ENCODE data around the gene LCN1. TPM values are rescaled to one million over a fixed set of nuclear protein-coding genes. Genes with fewer than 3 reads are reported as not detected.

Gene LCN1
- total and polyA plus RNA-seq, 2 experiments from 2014 or later, result 0.27 TPM; not detected in 1

DNA sequence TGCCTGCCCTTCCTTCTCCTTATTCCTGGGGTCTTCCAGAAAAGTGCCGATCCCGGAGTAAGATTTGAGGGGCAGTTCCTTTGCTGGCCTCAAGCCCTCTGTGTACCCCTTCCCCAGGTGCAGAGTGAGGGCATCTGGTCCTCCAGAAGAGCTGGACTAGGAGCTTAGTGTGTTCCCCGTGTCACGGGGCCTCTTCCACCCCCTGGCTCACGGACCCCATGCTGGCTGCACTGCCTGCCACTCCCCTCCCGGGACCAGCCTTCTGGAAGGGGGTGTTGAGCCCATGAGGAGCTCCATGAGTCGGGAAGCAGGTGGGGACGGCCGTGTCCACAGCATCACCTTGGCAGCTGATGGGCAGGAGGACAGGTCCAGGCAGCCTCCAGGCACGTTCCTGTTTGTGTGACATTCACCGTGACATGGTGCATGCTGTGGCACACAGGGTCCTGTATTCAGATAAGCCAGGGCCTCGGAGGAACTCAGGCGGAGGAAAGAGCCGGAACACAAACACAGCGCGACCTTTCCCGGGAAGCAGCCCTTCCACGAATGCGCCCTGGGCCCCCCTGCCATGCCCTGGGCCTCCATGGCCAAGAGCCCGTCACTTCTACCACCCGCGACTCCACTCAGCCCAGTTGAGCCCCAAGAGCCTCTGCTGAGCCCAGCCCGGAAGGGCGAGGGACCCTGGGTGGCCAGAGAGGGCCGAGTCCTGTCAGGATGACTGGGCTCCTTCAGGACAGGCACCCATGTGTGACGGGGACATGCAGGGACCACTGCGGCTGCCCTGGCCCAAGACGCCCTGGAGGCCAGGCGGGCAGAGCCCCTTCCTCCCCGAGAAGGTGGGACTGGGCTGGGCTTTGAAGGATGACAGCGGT lies 5.9 kb upstream of the LCN1 start:
- no peak overlapping the region for H3K27ac ChIP-seq (ENCODE audit: low read depth)
- DNase-seq (ENCODE audit: low spot score) (no peak), ATAC-seq (no peak)
- TF ChIP-seq ZNF114 (CRISPR knock-in tag; IDR thresholded peaks at IDR 0.05) (no peak), CREB1 (CRISPR knock-in tag; IDR thresholded peaks at IDR 0.05; ENCODE audit: low read depth) (no peak), EZH2phosphoT487 (IDR thresholded peaks at IDR 0.05; ENCODE audit: unreplicated experiment) (no peak), EZH2 (IDR thresholded peaks at IDR 0.05; ENCODE audit: low read depth, unreplicated experiment) (no peak), NANOG (IDR thresholded peaks at IDR 0.05; ENCODE audit: borderline replicate concordance) (no peak), POLR2AphosphoS5 (IDR thresholded peaks at IDR 0.05; ENCODE audit: low read depth) (no peak), JUNB (IDR thresholded peaks at IDR 0.05; ENCODE audit: unreplicated experiment) (no peak), STAT1 (IDR thresholded peaks at IDR 0.05; ENCODE audit: unreplicated experiment) (no peak), ZNF331 (CRISPR knock-in tag; IDR thresholded peaks at IDR 0.05; ENCODE audit: low read depth) (no peak)
- TF ChIP-seq, protein P1, sequence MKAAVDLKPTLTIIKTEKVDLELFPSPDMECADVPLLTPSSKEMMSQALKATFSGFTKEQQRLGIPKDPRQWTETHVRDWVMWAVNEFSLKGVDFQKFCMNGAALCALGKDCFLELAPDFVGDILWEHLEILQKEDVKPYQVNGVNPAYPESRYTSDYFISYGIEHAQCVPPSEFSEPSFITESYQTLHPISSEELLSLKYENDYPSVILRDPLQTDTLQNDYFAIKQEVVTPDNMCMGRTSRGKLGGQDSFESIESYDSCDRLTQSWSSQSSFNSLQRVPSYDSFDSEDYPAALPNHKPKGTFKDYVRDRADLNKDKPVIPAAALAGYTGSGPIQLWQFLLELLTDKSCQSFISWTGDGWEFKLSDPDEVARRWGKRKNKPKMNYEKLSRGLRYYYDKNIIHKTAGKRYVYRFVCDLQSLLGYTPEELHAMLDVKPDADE (IDR thresholded peaks at IDR 0.05), result no peak
- TF ChIP-seq, protein P2, sequence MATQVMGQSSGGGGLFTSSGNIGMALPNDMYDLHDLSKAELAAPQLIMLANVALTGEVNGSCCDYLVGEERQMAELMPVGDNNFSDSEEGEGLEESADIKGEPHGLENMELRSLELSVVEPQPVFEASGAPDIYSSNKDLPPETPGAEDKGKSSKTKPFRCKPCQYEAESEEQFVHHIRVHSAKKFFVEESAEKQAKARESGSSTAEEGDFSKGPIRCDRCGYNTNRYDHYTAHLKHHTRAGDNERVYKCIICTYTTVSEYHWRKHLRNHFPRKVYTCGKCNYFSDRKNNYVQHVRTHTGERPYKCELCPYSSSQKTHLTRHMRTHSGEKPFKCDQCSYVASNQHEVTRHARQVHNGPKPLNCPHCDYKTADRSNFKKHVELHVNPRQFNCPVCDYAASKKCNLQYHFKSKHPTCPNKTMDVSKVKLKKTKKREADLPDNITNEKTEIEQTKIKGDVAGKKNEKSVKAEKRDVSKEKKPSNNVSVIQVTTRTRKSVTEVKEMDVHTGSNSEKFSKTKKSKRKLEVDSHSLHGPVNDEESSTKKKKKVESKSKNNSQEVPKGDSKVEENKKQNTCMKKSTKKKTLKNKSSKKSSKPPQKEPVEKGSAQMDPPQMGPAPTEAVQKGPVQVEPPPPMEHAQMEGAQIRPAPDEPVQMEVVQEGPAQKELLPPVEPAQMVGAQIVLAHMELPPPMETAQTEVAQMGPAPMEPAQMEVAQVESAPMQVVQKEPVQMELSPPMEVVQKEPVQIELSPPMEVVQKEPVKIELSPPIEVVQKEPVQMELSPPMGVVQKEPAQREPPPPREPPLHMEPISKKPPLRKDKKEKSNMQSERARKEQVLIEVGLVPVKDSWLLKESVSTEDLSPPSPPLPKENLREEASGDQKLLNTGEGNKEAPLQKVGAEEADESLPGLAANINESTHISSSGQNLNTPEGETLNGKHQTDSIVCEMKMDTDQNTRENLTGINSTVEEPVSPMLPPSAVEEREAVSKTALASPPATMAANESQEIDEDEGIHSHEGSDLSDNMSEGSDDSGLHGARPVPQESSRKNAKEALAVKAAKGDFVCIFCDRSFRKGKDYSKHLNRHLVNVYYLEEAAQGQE (IDR thresholded peaks at IDR 0.05; ENCODE audit: unreplicated experiment), result no peak
- TF ChIP-seq, protein P3, sequence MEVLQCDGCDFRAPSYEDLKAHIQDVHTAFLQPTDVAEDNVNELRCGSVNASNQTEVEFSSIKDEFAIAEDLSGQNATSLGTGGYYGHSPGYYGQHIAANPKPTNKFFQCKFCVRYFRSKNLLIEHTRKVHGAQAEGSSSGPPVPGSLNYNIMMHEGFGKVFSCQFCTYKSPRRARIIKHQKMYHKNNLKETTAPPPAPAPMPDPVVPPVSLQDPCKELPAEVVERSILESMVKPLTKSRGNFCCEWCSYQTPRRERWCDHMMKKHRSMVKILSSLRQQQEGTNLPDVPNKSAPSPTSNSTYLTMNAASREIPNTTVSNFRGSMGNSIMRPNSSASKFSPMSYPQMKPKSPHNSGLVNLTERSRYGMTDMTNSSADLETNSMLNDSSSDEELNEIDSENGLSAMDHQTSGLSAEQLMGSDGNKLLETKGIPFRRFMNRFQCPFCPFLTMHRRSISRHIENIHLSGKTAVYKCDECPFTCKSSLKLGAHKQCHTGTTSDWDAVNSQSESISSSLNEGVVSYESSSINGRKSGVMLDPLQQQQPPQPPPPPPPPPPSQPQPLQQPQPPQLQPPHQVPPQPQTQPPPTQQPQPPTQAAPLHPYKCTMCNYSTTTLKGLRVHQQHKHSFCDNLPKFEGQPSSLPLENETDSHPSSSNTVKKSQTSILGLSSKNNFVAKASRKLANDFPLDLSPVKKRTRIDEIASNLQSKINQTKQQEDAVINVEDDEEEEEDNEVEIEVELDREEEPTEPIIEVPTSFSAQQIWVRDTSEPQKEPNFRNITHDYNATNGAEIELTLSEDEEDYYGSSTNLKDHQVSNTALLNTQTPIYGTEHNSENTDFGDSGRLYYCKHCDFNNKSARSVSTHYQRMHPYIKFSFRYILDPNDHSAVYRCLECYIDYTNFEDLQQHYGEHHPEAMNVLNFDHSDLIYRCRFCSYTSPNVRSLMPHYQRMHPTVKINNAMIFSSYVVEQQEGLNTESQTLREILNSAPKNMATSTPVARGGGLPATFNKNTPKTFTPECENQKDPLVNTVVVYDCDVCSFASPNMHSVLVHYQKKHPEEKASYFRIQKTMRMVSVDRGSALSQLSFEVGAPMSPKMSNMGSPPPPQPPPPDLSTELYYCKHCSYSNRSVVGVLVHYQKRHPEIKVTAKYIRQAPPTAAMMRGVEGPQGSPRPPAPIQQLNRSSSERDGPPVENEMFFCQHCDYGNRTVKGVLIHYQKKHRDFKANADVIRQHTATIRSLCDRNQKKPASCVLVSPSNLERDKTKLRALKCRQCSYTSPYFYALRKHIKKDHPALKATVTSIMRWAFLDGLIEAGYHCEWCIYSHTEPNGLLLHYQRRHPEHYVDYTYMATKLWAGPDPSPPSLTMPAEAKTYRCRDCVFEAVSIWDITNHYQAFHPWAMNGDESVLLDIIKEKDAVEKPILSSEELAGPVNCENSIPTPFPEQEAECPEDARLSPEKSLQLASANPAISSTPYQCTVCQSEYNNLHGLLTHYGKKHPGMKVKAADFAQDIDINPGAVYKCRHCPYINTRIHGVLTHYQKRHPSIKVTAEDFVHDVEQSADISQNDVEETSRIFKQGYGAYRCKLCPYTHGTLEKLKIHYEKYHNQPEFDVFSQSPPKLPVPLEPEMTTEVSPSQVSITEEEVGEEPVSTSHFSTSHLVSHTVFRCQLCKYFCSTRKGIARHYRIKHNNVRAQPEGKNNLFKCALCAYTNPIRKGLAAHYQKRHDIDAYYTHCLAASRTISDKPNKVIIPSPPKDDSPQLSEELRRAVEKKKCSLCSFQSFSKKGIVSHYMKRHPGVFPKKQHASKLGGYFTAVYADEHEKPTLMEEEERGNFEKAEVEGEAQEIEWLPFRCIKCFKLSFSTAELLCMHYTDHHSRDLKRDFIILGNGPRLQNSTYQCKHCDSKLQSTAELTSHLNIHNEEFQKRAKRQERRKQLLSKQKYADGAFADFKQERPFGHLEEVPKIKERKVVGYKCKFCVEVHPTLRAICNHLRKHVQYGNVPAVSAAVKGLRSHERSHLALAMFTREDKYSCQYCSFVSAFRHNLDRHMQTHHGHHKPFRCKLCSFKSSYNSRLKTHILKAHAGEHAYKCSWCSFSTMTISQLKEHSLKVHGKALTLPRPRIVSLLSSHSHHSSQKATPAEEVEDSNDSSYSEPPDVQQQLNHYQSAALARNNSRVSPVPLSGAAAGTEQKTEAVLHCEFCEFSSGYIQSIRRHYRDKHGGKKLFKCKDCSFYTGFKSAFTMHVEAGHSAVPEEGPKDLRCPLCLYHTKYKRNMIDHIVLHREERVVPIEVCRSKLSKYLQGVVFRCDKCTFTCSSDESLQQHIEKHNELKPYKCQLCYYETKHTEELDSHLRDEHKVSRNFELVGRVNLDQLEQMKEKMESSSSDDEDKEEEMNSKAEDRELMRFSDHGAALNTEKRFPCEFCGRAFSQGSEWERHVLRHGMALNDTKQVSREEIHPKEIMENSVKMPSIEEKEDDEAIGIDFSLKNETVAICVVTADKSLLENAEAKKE (CRISPR knock-in tag; IDR thresholded peaks at IDR 0.05), result no peak
- TF ChIP-seq, protein P4, sequence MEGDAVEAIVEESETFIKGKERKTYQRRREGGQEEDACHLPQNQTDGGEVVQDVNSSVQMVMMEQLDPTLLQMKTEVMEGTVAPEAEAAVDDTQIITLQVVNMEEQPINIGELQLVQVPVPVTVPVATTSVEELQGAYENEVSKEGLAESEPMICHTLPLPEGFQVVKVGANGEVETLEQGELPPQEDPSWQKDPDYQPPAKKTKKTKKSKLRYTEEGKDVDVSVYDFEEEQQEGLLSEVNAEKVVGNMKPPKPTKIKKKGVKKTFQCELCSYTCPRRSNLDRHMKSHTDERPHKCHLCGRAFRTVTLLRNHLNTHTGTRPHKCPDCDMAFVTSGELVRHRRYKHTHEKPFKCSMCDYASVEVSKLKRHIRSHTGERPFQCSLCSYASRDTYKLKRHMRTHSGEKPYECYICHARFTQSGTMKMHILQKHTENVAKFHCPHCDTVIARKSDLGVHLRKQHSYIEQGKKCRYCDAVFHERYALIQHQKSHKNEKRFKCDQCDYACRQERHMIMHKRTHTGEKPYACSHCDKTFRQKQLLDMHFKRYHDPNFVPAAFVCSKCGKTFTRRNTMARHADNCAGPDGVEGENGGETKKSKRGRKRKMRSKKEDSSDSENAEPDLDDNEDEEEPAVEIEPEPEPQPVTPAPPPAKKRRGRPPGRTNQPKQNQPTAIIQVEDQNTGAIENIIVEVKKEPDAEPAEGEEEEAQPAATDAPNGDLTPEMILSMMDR (conservative IDR thresholded peaks at IDR 0.05; ENCODE audit: low read depth in 2 of 2), result no peak
- no peaks in the 10 kb centered on the region for H3K27me3 ChIP-seq (ENCODE audit: insufficient read depth)
- Mint-ChIP-seq H3K27me3 (ENCODE audit: insufficient read depth, low read depth, poor library complexity) (peaks cover 4% of the 10 kb centered on the region), H3K27ac (no peak overlapping the region), H3K36me3 (ENCODE audit: low read depth) (no peaks in the 10 kb centered on the region), H3K4me3 (no peak overlapping the region), H3K9me3 (no peaks in the 10 kb centered on the region), H3K4me1 (no peaks in the 10 kb centered on the region)
- no peak overlapping the region for H3K4me2 ChIP-seq
- H4K20me1 ChIP-seq (replicated peaks; ENCODE audit: insufficient read depth), result no peaks in the 10 kb centered on the region
- no peaks in the 10 kb centered on the region for H3K36me3 ChIP-seq (ENCODE audit: insufficient read depth)
- H3K79me2 ChIP-seq (replicated peaks; ENCODE audit: insufficient read depth), result no peaks in the 10 kb centered on the region
- no peaks in the 10 kb centered on the region for H3F3A ChIP-seq (replicated peaks; ENCODE audit: low read depth)
- H3K9me2 ChIP-seq (ENCODE audit: insufficient read depth), result no peaks in the 10 kb centered on the region
- no peak overlapping the region for H3K4me3 ChIP-seq
- H3K4me1 ChIP-seq (ENCODE audit: insufficient read depth), result no peaks in the 10 kb centered on the region
- no peak overlapping the region for H2AFZ ChIP-seq

Measured in GM23338 (cell line).